GM18526 (cell line): ENCODE measurements around the gene PTPRH.

ENCODE experiments used
- POLR2A ChIP-seq: IDR thresholded peaks from 3 replicates; pipeline ENCODE4 v1.6.1; 2011; ENCODE audit not compliant: insufficient read length; ENCODE audit errors: extremely low read depth

The PTPRH gene

DNA sequence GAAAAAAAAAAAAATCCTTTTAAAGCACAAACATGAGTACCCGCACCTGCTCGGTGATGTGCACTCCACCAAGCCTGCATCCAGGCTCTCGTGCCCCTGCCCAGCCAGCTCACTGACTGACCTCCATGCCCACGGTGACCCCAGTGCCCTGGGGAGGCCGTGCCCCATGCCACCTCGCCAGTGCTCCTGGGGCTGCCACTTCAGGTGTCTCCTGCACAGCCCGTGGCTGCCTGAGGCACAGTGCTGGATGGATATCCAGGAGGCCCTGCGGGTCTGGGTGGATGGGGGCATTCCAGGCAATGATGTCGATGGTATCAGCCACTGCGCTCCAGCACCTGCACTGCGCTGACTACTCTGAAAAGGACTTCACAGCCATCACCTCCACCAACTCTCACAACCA lies 40.5 kb upstream of the PTPRH start:
- TF ChIP-seq POLR2A: no peak

DNA sequence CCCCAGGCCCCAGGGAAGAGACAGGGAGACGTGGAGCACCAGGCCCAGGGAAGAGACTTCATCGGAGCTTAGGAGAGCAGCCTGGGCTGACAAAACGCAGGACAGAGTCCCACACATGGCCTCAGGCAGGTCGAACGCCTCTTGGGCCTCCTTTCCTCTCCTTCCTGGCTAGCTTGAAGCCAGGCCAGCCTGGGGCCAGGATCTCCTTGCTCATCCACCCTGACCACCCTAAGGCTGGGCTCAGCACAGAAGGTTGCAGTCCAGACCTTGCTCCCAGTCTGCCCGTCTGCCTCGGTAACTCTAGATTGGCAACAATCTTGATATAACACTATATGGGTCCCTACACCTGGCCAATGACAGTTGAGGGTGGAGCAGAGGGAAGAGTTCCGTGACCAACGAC lies 39.4 kb upstream of the PTPRH start:
- TF ChIP-seq POLR2A: no peak

DNA sequence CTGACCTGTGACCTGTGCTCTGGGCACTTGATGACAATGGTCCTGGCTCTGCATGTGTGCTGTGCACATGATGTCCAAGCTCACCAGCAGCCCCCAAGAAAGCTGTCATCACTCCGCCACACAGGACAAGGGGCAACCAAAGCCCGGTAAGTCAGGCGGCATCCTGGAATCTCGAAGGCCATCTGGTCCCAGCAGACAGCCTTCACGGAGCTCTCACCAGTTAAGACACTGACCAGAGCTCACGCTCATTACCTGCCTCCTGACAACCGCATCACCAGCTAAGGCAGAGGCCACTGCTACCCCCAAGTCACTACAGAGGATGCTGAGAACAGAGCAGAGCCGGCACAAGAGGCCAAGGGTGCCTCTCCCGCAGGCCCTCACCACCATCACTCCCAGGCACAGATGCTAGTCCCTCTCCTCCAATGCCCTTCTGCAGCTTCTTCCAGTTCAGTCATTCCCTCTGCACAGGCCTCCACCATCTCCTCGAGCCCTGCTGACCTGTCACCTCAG lies 38.9 kb upstream of the PTPRH start:
- no peak for TF ChIP-seq POLR2A

DNA sequence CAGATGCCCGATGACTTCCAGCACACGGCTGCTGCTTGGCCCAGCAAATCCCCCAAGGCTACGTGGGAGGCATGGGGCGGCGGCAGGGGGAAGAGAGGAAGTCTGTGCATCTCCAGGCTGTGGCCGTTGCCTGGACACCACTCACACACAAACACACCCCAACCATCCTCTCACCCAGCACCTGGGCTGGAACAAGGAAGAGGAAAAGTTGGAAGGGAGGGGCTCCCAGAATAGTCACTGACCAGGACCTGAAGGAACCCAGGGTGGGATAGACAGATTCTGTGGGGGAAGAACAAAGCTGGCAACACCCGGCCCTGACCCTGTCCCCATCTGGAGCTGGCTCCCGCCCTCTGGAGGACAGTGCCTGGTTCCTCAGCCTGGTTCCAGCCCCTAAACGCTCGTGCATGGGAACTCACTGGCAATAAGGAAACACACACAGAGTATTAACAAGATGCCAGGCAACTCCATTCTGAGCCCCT lies 38.4 kb upstream of the PTPRH start:
- no peak for TF ChIP-seq POLR2A

DNA sequence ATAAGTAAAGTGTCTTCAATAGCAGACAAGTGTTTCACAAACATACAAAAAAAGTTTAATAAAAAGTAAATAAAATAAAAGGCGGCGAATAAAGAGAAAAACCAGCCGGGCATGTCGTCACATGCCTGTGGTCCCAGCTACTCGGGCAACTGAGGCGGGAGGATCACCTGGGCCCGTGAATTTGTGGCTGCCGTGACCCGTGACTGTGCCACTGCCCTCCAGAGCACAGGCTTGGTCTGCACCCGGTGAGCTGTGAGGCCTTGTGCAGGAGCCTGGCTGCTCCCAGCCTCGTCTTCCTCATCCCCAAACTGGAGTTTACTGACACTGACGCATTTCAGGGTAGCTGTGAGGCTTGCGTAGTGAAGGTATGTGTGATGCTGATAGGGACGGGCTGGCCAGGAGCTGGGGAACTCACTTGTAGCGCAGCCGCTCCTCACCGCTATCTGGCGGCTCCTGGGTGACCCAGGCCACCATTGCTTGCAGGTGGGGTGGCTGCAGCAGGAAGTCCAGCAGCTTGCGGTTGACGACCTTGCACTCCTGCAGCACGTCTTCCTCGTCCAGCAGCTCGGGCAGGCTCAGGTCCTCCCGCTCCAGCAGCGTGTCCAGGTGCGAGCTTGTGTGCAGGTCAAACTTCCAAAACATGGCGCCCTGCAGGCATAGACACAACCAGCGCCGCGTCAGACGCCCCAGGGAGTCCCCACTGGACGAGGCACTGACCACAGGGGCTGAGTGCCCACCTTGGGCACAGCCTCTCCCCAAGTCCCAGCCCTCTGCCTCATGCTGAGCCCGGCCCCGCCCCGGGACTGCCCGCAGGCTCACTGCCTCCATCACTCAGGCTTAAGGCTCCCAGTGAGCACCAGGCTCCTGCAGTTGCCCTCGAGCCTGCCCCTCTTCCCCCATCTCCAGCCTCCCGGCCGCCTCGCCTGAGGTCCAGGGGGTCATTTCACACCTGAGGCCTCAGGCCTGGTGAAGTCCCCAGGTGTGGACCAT lies 37.5 kb upstream of the PTPRH start:
- TF ChIP-seq POLR2A: no peak

DNA sequence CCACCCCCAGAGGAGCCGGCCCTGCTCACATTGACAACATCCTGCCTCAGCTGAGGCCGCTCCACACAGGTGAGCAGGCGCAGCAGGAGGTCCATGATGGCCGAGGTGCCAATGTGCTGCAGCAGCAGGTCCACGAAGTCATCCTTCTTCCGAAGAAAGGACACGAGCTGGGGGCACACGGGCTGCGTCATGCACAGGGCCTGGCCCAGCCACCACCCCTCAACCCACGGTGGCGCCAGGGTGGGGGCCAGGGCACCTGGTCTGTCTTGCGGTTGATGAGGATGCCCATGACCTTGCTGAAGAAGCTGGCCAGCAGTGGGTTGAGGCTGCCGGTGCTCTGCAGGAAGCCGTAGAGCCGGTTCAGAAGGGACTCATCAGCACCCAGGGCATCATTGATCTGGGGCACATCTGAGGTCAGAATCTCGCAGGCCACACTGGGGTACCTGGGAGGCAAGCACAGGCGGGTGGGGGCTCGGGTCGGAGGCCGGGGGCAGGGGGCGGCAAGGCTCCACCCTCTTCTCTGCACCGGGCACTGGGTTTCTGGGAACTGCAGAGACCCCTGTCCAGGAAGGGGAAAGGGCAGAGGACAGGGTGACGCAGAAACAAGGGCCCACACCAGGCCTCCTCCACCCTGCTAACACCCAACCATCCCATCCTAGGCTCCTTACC lies 36.1 kb upstream of the PTPRH start:
- TF ChIP-seq POLR2A: no peak

DNA sequence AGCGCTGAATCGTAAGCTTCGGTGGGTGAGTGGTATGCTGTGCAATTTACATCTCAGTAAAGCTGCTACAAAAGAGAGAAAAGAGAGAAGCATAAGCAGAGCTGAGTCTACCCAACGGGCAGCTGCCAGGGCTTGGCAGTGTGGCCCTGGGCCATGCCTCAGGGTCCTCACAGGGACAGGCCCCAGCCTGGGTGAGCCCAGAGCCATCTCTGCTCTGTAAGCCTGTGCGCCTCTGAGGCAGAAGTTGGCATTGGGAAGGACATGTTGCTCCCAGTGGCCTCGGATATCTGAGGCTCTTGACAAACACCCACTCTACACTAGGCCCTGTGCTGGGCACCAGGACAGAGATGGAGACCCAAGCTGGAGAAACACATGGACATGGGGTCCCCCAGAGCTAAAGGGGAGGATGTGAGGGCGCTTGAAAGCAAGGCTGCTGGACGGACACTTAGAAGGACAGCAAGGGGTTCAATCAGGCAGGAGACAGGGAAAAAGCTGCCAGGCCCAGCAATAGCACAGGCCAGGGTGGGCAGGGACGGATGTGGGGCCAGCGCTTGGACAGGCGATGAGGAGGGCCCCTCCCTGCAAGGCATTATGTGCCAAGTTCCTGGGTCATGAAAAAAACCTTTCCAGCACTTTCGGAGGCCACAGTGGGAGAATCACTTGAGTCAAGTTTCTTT lies 34.8 kb upstream of the PTPRH start:
- TF ChIP-seq POLR2A: no peak

DNA sequence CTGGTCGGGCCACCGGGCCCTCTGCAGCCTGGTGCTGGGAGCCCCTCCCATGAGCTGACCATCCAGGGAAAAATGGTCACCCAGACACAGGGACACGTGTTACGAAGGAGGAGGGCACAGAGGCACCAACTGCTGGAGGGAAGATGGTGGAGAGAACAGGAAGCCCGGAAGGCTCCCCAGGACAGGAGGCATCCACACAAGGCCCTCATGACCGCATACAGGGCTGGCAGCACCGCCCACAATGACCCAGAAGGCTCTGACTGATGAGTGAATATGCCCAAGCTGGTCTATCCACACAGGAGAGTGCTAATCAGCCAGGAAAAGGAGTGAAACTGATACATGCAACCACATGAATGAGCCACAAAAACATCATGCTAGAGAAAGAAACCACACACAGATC lies 33.2 kb upstream of the PTPRH start:
- TF ChIP-seq POLR2A: no peak

DNA sequence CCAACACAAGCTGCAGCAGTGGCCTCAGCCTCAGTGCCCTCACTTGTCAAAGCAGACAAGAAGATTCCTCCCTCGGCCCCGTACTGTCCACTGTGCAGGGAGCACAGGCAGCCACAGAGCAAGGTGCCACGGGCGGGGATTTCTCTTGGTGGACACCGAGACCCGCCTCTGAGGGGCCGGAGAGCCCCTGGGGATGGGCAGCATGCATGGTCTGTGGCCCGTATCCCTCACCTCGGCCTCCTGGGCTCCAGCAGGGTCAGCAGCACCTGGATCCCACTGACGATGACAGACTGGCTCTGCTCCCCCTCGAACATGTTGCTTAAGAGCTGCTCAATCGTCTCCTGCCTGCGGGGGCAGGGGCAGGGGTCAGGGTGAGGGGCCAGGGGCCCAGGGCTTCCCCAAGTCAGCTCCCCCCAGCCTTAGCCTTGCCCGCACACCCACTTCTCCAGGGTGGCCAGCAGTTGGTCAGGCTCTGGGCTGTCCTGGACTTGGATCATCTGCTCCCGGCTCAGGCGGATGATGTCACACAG lies 32.7 kb upstream of the PTPRH start:
- no peak for TF ChIP-seq POLR2A

DNA sequence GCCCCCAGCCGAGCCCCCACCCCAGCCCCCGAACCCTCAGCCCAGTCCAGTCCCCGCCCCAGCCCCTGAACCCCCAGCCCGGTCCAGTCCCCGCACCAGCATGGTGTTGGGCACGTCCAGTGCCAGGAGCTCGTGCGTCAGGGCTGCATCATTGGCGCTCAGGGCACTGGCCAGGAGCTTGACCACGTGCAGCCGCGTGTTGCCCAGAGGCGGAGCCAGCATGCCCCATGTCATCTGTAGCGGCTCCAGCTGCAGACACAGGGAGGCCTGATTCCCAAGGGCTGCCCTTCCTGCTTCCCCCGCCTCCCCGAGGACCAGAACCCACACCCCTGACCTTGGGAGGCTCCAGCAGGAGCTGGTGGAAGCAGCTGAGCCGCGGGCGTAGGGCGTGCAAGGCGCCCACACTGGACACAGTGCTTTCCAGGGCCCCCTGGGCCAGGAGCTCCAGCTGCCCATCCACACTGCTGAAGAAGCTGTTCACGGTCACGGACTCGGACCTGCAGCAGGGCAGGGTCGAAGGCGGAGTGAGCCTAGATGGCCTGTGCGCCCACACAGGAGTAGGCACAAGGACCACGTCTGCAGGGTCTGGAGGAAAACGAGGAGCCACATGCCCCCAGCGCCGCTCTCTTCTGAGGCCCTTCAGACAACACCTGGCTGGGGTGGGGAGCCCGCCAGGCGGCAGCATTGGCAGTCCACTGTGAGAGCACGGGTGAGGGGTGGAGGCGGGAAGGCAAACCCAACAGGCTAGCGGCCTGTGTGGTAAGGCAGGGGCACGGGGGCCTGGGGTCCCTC lies 32.0 kb upstream of the PTPRH start:
- no peak for TF ChIP-seq POLR2A

DNA sequence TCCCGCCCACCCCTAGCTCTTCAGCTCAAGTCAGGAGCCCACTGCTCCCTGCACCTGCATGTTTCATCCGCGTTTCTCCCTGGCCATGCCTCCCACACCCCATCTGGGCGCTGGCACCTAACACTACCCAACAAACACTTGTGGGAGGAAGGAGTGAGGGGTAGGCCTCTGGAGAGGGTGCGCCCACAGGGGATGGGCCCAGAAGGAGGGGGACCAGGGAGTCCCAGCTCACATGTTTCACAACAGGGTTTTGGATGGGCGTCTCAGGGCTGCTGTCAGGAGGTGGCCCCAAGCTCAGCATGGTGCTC lies 31.4 kb upstream of the PTPRH start:
- TF ChIP-seq POLR2A: no peak

DNA sequence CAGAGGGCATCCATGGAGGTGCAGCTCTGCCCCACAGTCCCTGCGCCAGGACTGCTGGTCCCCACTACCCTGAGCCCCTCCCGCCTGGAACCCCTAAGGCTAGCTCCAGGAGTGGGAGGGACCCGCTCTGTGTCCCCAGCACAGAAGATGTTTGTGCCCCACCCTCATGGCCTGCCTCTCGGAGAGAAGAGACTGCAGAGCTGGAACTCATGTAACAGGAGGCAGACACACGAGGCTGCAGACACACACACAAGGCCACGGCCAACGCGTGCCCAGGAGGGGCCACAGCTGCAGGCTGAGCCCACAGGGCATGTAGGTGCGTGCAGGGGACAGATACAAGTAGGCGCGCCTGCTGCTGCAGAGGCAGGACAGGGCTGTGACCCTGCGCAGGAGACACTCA lies 29.7 kb upstream of the PTPRH start:
- TF ChIP-seq POLR2A: no peak

DNA sequence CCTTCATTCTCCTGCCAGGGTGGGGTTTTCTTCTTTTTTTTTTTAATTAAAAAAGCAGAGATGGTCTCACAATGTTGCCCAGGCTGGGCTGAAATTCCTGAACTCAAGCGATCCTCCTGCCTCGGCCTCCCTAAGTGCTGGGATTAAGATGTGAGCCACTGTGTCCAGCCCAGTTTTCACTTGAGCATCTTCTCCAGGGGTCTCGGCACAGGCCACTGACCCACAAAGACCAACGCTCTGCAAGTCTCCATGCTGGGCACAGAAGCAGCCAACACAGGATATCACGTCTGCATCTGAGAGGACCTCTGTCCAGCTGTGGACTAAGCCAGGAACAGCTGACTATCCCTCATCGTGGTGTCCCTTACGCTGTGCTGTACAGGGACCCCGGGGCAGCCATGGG lies 28.7 kb upstream of the PTPRH start:
- no peak for TF ChIP-seq POLR2A

DNA sequence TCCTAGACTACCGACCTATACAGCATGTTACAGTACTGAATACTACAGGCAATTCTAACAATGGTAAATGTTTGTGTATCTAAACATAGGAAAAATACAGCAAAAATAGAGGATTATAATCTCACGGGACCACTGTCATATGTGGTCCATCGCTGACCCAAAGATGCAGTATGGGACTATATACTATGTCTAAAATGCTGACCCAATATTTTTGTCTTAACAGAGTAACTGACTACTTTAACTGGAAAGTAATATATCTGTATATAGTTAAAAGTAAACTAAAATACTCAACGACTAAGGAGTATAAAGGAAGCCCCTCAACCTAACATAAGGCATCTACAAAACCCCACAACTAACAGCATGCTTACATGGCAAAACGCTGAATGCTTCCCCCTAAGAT lies 23.7 kb upstream of the PTPRH start:
- TF ChIP-seq POLR2A: no peak

DNA sequence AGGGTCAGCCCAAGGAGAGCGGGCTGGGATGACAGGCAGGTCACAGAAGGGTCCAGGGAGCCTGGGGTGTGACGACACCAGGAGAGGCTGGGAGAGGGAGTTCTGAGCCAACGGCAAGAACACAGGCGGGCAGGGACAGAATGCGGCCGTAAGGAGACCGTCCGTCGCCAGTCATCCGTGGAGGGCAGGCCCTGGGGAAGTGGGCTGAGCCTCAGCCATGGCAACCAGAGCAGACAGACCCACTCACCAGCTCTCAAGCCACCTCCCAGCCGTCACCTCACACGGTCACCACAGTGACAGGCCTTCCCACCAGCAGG lies 22.9 kb upstream of the PTPRH start:
- TF ChIP-seq POLR2A: no peak
